HPDE6-E6E7 (cell line): ENCODE measurements around the gene EPB41L4B.
A peak's percentile ranks its signal among the peaks of the same experiment; 100 is the strongest.
"Not testable (repeated sequence)": the region's sequence is repeated elsewhere in the genome, so short reads cannot be mapped to it uniquely, and the experiment has no call there.

Source experiments
- DNase-seq: peaks from one replicate; pipeline ENCODE4 v3.0.0; 2011; ENCODE audit warnings: missing footprints; ENCODE audit errors: extremely low spot score

EPB41L4B gene

GRCh38 chr9:109299891-109300290 is 21.0 kb downstream of the EPB41L4B start:
- no peak for DNase-seq

- DNase-seq = peak; percentile 75
Observed at GRCh38 chr9:109297899-109298298, 23.0 kb downstream of the EPB41L4B start.

GRCh38 chr9:109295221-109296130 is 25.4 kb downstream of the EPB41L4B start:
- DNase-seq = no peak

GRCh38 chr9:109290385-109290784 is 30.5 kb downstream of the EPB41L4B start:
- no peak for DNase-seq

- no peak for DNase-seq
Observed at GRCh38 chr9:109289931-109290330, 30.9 kb downstream of the EPB41L4B start.

- DNase-seq = no peak
Observed at GRCh38 chr9:109289186-109289585, 31.7 kb downstream of the EPB41L4B start.

GRCh38 chr9:109286981-109287380 is 33.9 kb downstream of the EPB41L4B start:
- DNase-seq = no peak

GRCh38 chr9:109286571-109286977 is 34.3 kb downstream of the EPB41L4B start:
- peak; percentile 52 for DNase-seq

- DNase-seq = not testable (repeated sequence)
Observed at GRCh38 chr9:109283672-109284071, 37.2 kb downstream of the EPB41L4B start.

GRCh38 chr9:109283012-109283411 is 37.8 kb downstream of the EPB41L4B start:
- no peak for DNase-seq

- no peak for DNase-seq
Observed at GRCh38 chr9:109282302-109282701, 38.6 kb downstream of the EPB41L4B start.

- DNase-seq = no peak
Observed at GRCh38 chr9:109281518-109281917, 39.3 kb downstream of the EPB41L4B start.

- no peak for DNase-seq
Observed at GRCh38 chr9:109278848-109279247, 42.0 kb downstream of the EPB41L4B start.

- no peak for DNase-seq
Observed at GRCh38 chr9:109278216-109278615, 42.6 kb downstream of the EPB41L4B start.

- DNase-seq = no peak
Observed at GRCh38 chr9:109277451-109277850, 43.4 kb downstream of the EPB41L4B start.

GRCh38 chr9:109276469-109277440 is 44.1 kb downstream of the EPB41L4B start:
- DNase-seq = no peak

- DNase-seq = no peak
Observed at GRCh38 chr9:109274884-109275730, 45.8 kb downstream of the EPB41L4B start.

GRCh38 chr9:109273869-109274268 is 47.0 kb downstream of the EPB41L4B start:
- DNase-seq = no peak

GRCh38 chr9:109272745-109273144 is 48.1 kb downstream of the EPB41L4B start:
- no peak for DNase-seq

GRCh38 chr9:109272045-109272444 is 48.8 kb downstream of the EPB41L4B start:
- DNase-seq = no peak
